ENCODE measurements around the gene PIK3CD.
"Not testable (repeated sequence)": the region's sequence is repeated elsewhere in the genome, so short reads cannot be mapped to it uniquely, and the experiment has no call there.

Gene PIK3CD

GRCh38 chr1:9654834-9655723 lies 3.5 kb downstream of the PIK3CD start:
- DNase-seq = peak in 1 of 4 experiments; percentile 29

GRCh38 chr1:9655836-9656235 lies 4.3 kb downstream of the PIK3CD start:
- DNase-seq = no peak

GRCh38 chr1:9657521-9658032 lies 6.0 kb downstream of the PIK3CD start:
- DNase-seq = no peak

- DNase-seq = no peak
Measured at GRCh38 chr1:9658199-9658598, 6.7 kb downstream of the PIK3CD start.

GRCh38 chr1:9659328-9659727 lies 7.8 kb downstream of the PIK3CD start:
- peak; percentile 49 to 69 (median 64) for DNase-seq

GRCh38 chr1:9663257-9663656 lies 11.7 kb downstream of the PIK3CD start:
- no peak for DNase-seq

GRCh38 chr1:9665193-9665592 lies 13.7 kb downstream of the PIK3CD start:
- no peak for DNase-seq

GRCh38 chr1:9668080-9668479 lies 16.5 kb downstream of the PIK3CD start:
- no peak for DNase-seq

- DNase-seq = peak; percentile 60 to 84 (median 69)
Measured at GRCh38 chr1:9670085-9670484, 18.6 kb downstream of the PIK3CD start.

- DNase-seq = no peak
Measured at GRCh38 chr1:9671377-9672140, 20.0 kb downstream of the PIK3CD start.

GRCh38 chr1:9672444-9672843 lies 20.9 kb downstream of the PIK3CD start:
- no peak for DNase-seq

- DNase-seq = no peak
Measured at GRCh38 chr1:9675393-9675792, 23.9 kb downstream of the PIK3CD start.

- DNase-seq = not testable (repeated sequence)
Measured at GRCh38 chr1:9676128-9676527, 24.6 kb downstream of the PIK3CD start.

- no peak for DNase-seq
Measured at GRCh38 chr1:9676815-9677393, 25.4 kb downstream of the PIK3CD start.

GRCh38 chr1:9680091-9680490 lies 28.6 kb downstream of the PIK3CD start:
- DNase-seq = no peak

- DNase-seq = no peak
Measured at GRCh38 chr1:9680828-9681227, 29.3 kb downstream of the PIK3CD start.

GRCh38 chr1:9684801-9685200 lies 33.3 kb downstream of the PIK3CD start:
- no peak for DNase-seq

- DNase-seq = peak; percentile 17 to 59 (median 52)
Measured at GRCh38 chr1:9687120-9687873, 35.8 kb downstream of the PIK3CD start.

GRCh38 chr1:9687874-9688582 lies 36.5 kb downstream of the PIK3CD start:
- peak in 1 of 4 experiments; percentile 31 for DNase-seq

GRCh38 chr1:9688599-9688998 lies 37.1 kb downstream of the PIK3CD start:
- no peak for DNase-seq

- DNase-seq = peak; percentile 69 to 91 (median 80)
Measured at GRCh38 chr1:9689011-9689706, 37.6 kb downstream of the PIK3CD start.
